CD4-positive, alpha-beta T cell treated with Interleukin-2 at 100 ng/mL for 4 hours (primary cell): Measurements from ENCODE around the gene AKAP10.
"Not testable (repeated sequence)": the region's sequence is repeated elsewhere in the genome, so short reads cannot be mapped to it uniquely, and the experiment has no call there.

ENCODE experiments used
- DNase-seq: peaks from one replicate; pipeline ENCODE4 v3.0.0-alpha.2; 2020; ENCODE audit warnings: low spot score

Gene AKAP10

GRCh38 chr17:19978805-19979211, 1.2 kb upstream of the AKAP10 start:
- DNase-seq: no peak

GRCh38 chr17:19978209-19978802, 678 bp upstream of the AKAP10 start:
- DNase-seq: no peak

GRCh38 chr17:19975601-19976000, 2.0 kb downstream of the AKAP10 start:
- no peak for DNase-seq

GRCh38 chr17:19973156-19973555, 4.5 kb downstream of the AKAP10 start:
- DNase-seq: no peak

- not testable (repeated sequence) for DNase-seq
Observed at GRCh38 chr17:19962954-19963353, 14.7 kb downstream of the AKAP10 start.

- no peak for DNase-seq
Observed at GRCh38 chr17:19958023-19958422, 19.6 kb downstream of the AKAP10 start.

- no peak for DNase-seq
Observed at GRCh38 chr17:19955099-19955498, 22.5 kb downstream of the AKAP10 start.

- not testable (repeated sequence) for DNase-seq
Observed at GRCh38 chr17:19951411-19951810, 26.2 kb downstream of the AKAP10 start.

- DNase-seq: not testable (repeated sequence)
Observed at GRCh38 chr17:19950624-19951195, 26.9 kb downstream of the AKAP10 start.

GRCh38 chr17:19948116-19948943, 29.3 kb downstream of the AKAP10 start:
- no peak for DNase-seq

GRCh38 chr17:19946921-19947320, 30.7 kb downstream of the AKAP10 start:
- DNase-seq: no peak

- DNase-seq: no peak
Observed at GRCh38 chr17:19945009-19945626, 32.5 kb downstream of the AKAP10 start.

GRCh38 chr17:19943599-19943998, 34.0 kb downstream of the AKAP10 start:
- no peak for DNase-seq

GRCh38 chr17:19943026-19943425, 34.6 kb downstream of the AKAP10 start:
- no peak for DNase-seq

GRCh38 chr17:19940722-19941464, 36.7 kb downstream of the AKAP10 start:
- no peak for DNase-seq

- DNase-seq: no peak
Observed at GRCh38 chr17:19939993-19940721, 37.5 kb downstream of the AKAP10 start.

- no peak for DNase-seq
Observed at GRCh38 chr17:19938736-19939135, 38.9 kb downstream of the AKAP10 start.

- DNase-seq: no peak
Observed at GRCh38 chr17:19937522-19937921, 40.1 kb downstream of the AKAP10 start.

GRCh38 chr17:19935169-19935568, 42.5 kb downstream of the AKAP10 start:
- DNase-seq: no peak

GRCh38 chr17:19933628-19934027, 44.0 kb downstream of the AKAP10 start:
- no peak for DNase-seq

GRCh38 chr17:19933221-19933620, 44.4 kb downstream of the AKAP10 start:
- DNase-seq: no peak
